MM.1S (cell line): ENCODE data around the gene KCNQ2.

ENCODE experiments used
- EZH2phosphoT487 ChIP-seq: fragments of 300-600 bp; sonication (generic); IDR thresholded peaks from 2 replicates; pipeline ENCODE4 v1.6.1; 2018; ENCODE audit warnings: antibody characterized with exemption, low read length
- TF ChIP-seq, protein P1 (sequence below): fragments of 300-600 bp; sonication (generic); IDR thresholded peaks from 2 replicates; pipeline ENCODE4 v1.5.1; 2016; ENCODE audit warnings: antibody characterized with exemption, low read length, mixed read lengths

DNA sequence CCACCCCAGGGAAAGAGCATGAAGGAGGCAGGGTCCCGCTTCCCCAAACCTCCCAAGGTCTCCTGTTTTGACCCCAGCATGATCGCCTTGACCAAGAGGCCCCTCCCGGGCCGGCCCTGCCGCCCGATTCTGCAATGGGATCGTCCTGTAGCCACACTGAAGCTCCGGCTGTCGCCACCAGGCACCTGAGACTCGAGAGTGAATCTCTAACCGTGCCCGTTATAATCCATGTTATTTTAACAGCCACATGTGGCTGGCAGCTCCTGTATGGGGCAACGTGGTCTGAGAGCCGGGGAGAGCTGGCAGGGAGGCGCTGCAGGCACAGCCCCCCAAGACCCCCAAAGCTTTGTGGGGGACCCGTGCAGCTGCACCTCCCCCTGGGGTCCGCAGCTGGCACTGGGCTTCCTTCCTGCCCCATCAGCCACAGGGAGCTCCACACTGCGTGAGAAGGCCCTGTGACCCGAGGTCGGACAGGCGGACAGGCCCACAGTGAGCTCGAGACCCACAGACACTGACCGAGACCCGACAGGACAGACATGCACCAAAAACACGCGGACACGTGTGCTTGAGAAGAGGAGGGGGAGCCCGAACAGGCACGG is 51.3 kb downstream of the KCNQ2 start:
- TF ChIP-seq, protein P1, sequence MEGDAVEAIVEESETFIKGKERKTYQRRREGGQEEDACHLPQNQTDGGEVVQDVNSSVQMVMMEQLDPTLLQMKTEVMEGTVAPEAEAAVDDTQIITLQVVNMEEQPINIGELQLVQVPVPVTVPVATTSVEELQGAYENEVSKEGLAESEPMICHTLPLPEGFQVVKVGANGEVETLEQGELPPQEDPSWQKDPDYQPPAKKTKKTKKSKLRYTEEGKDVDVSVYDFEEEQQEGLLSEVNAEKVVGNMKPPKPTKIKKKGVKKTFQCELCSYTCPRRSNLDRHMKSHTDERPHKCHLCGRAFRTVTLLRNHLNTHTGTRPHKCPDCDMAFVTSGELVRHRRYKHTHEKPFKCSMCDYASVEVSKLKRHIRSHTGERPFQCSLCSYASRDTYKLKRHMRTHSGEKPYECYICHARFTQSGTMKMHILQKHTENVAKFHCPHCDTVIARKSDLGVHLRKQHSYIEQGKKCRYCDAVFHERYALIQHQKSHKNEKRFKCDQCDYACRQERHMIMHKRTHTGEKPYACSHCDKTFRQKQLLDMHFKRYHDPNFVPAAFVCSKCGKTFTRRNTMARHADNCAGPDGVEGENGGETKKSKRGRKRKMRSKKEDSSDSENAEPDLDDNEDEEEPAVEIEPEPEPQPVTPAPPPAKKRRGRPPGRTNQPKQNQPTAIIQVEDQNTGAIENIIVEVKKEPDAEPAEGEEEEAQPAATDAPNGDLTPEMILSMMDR: no peak
- no peak for TF ChIP-seq EZH2phosphoT487
